KG1 (cell line): ENCODE data around the gene SERPINB2.
"Not testable (repeated sequence)": the region's sequence is repeated elsewhere in the genome, so short reads cannot be mapped to it uniquely, and the experiment has no call there.

Source experiments
- DNase-seq: peaks from one replicate; lab custom pipeline; 2025; lab: John Stamatoyannopoulos, UW

Gene SERPINB2

GRCh38 chr18:63936932-63937393, 49.5 kb downstream of the SERPINB2 start:
- DNase-seq = no peak

DNA sequence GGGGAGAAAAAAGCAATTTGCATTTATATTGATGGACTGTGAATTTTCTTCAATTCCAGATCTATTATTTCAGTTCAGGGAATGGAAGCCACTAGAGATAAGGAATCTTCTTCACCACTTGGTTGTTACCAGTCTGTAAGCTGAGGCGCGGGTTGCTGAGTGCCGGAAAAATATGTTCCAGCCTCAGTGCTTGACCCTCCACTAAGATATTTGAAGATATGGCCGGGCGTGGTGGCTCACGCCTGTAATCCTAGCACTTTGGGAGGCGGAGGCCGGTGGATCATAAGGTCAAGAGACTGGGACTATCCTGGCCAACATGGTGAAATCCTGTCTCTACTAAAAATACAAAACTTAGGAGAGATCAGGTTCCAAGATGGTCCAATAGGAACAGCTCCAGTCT, 52.5 kb downstream of the SERPINB2 start:
- no peak for DNase-seq

GRCh38 chr18:63940543-63941050, 53.1 kb downstream of the SERPINB2 start:
- DNase-seq = not testable (repeated sequence)

DNA sequence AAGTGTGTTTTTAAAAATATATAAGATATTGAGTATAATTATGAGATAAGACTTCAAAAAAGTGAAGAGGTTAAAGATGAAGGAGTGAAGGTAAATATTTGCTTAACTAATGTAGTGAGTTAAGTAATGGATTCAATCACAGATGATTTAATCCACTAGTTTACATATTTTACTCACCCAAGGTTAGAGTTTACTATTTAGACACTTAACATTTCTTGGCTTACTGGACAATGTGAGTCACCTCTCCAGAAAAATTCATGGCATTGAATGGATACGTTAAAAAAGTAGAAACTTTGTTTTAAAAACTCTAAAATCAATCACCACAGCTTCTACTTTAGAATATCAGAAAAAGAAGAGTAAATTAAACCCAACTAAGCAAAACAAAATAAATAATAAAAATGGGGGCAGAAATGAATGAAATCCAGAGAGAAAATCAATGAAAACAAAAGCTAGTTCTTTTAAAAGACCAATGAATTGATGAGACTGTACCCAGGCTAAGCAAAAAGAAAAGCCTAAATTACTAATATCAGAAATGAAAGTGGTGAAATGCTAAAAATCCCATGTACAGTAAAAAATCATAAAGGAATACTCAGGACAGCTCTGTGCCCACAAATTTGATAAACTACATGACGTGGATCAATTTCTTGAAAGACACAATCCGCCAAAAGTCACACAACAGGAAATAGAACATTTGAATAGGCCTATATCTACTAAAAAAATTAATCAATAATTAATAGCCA, 59.7 kb downstream of the SERPINB2 start:
- DNase-seq = no peak

GRCh38 chr18:63949068-63949737, 61.7 kb downstream of the SERPINB2 start, which contains the start of gene HMSD:
HMSD (plus strand) TSS chr18:63949301; CDS start chr18:63953456, 4,155 bp downstream.
- no peak for DNase-seq

DNA sequence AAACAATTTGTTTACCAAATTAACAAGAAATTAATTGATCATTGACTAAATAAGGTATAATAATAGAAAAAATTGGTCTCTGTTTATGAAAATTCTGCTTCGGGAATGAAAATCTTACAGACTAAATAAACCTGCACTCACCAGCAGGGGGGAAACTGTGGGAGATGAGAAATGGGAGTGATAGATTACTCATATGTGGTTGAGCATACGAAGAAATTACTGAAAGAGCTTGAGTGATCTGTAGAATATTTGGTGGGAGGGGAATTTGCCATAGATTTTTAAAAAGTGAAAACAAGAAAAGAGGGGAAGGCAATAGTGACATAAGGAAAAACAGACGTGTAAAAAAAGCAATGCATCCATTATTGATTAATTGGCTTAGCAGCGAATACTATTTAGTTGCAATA, 63.8 kb downstream of the SERPINB2 start:
- DNase-seq = no peak
